Retinal pigment epithelial cell (primary cell): Measurements from ENCODE around the gene TSSK3.

ENCODE experiments used
- DNase-seq: peaks from one replicate; pipeline ENCODE4 v3.0.0-alpha.2; 2010; ENCODE audit warnings: low read depth
- H3K4me3 ChIP-seq: 2 replicates; pipeline ENCODE4 v1.5.1; 2011; ENCODE audit warnings: mild to moderate bottlenecking, low read length, control low read depth, moderate library complexity
- TF ChIP-seq, protein P1 (sequence below): conservative IDR thresholded peaks from 2 replicates; pipeline ENCODE4 v1.5.1; 2011; ENCODE audit warnings: low read depth, low read length, control low read depth, inconsistent platforms

The TSSK3 gene, protein sequence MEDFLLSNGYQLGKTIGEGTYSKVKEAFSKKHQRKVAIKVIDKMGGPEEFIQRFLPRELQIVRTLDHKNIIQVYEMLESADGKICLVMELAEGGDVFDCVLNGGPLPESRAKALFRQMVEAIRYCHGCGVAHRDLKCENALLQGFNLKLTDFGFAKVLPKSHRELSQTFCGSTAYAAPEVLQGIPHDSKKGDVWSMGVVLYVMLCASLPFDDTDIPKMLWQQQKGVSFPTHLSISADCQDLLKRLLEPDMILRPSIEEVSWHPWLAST

GRCh38 chr1:32362474-32363313 lies at the start of gene TSSK3, which contains the start of gene FAM229A:
TSSK3 (plus strand) TSS chr1:32362539; CDS start chr1:32362702, 163 bp downstream.
FAM229A (minus strand) TSS chr1:32362485; CDS start chr1:32362091, 394 bp downstream.
- no peak for DNase-seq
- H3K4me3 ChIP-seq = peak within 1 kb of the TSS; percentile 34
- TF ChIP-seq, protein P1, sequence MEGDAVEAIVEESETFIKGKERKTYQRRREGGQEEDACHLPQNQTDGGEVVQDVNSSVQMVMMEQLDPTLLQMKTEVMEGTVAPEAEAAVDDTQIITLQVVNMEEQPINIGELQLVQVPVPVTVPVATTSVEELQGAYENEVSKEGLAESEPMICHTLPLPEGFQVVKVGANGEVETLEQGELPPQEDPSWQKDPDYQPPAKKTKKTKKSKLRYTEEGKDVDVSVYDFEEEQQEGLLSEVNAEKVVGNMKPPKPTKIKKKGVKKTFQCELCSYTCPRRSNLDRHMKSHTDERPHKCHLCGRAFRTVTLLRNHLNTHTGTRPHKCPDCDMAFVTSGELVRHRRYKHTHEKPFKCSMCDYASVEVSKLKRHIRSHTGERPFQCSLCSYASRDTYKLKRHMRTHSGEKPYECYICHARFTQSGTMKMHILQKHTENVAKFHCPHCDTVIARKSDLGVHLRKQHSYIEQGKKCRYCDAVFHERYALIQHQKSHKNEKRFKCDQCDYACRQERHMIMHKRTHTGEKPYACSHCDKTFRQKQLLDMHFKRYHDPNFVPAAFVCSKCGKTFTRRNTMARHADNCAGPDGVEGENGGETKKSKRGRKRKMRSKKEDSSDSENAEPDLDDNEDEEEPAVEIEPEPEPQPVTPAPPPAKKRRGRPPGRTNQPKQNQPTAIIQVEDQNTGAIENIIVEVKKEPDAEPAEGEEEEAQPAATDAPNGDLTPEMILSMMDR = no peak

DNA sequence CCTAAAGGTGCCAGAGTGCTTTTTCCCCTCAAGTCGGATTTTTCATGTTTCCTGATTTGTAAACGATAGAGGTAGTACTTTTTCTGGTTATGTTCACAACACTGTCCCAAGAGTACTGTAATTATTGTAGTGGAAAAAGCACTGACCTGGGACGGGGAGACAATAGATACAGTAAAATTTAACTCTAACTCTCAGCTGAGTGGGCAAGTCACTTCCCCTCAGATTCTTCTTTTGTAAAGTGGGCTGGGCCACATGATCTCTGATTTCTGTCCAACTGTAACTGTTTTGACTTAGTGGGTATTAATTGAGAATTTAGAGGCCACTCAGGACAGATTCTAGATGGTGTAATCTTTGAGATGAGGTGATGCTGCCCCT lies 45.4 kb upstream of the TSSK3 start:
- DNase-seq = no peak
- H3K4me3 ChIP-seq = no peak overlapping the region
- TF ChIP-seq, protein P1 = no peak

DNA sequence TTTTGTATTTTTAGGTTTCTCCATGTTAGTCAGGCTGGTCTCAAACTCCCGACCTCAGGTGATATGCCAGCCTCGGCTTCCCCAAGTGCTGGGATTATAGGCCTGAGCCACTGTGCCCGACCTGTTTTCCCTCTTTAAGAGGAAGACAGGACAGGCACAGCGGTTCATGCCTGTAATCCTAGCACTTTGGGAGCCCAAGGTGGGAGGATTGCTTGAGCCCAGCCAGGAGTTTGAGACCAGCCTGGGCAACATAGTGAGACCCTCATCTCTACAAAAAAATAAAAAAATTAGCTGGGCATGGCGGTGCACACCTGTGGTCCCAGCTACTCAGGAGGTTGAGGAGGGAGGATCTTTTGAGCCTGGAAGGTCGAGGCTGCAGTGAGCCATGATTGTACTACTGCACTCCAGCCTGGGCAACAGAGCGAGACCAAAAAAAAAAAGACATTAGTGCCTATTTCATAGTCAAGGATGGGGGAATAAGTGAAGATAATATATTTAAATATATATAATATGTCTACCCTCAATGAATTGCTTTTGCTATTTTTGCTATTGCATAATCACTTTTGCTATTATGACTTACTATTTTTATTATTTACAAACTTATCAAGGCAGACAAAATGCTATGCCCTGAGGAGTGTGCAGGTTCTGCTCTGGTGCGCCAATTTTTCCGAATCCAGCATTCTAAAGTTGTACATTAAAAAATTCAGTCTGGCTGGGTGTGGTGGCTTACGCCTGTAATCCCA lies 44.0 kb upstream of the TSSK3 start:
- no peak for DNase-seq
- TF ChIP-seq, protein P1 = no peak
- no peak overlapping the region for H3K4me3 ChIP-seq

- TF ChIP-seq, protein P1 = no peak
- no peak for DNase-seq
- H3K4me3 ChIP-seq = no peak overlapping the region
Observed at GRCh38 chr1:32321712-32322291, 40.5 kb upstream of the TSSK3 start.

- H3K4me3 ChIP-seq = no peak overlapping the region
- TF ChIP-seq, protein P1 = no peak
- DNase-seq = no peak
Observed at GRCh38 chr1:32327204-32327603, 35.1 kb upstream of the TSSK3 start.

- TF ChIP-seq, protein P1 = no peak
- DNase-seq = no peak
- no peak overlapping the region for H3K4me3 ChIP-seq
Observed at GRCh38 chr1:32329931-32330466, 32.3 kb upstream of the TSSK3 start.
